ENCODE results near the gene PACRG. TPM values are rescaled to one million over a fixed set of nuclear protein-coding genes. Genes with fewer than 3 reads are reported as not detected.

PACRG gene
- total and polyA plus RNA-seq, 2 of the 8 experiments (the other 6 are each of a cell fraction or from before 2014, with no cell fraction given): 0.44 to 0.54 TPM

DNA sequence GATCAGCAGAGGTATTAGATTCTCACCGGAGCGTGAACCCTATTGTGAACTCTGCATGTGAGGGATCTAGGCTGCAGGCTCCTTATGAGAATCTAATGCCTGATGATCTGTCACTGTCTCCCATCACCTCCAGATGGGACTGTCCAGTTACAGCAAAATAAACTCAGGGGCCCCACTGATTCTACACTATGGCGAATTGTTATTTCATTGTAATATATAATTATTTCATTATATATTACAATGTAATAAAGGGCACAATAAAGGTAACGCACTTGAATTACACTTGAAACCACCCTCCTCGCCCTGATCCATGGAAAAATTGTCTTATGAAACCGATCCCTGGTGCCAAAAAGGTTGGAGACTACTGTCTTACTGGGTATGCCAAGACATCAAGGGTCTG lies 18.8 kb upstream of the PACRG start (continued):
- TF ChIP-seq CHD7 (IDR thresholded peaks at IDR 0.05; ENCODE audit: insufficient replicate concordance, low read length): no peak
- TF ChIP-seq NANOG (IDR thresholded peaks at IDR 0.05; ENCODE audit: insufficient read depth, low read depth, low read length, poor library complexity, severe bottlenecking): no peak
